ENCODE data around the gene UPF2. TPM values are rescaled to one million over a fixed set of nuclear protein-coding genes. Genes with fewer than 3 reads are reported as not detected.

Gene UPF2
- polyA plus RNA-seq (2012; ENCODE audit: insufficient read depth, insufficient read length, low read depth) = 13.3 TPM

GRCh38 chr10:12042797-12043651 lies at the start of gene UPF2:
TSS of gene UPF2 (minus strand) at chr10:12042809. CDS start at chr10:12035423, 7,386 bp downstream.
- Histone ChIP-seq H3K4me3 (ENCODE audit: low read depth, low read length) (peak within 1 kb of the TSS; percentile 91), H3K4me1 (no peaks in the 10 kb centered on the region), H3K36me3 (no peaks in the 10 kb centered on the region), H3K27me3 (no peaks in the 10 kb centered on the region), H3K9me3 (no peaks in the 10 kb centered on the region)
- TF ChIP-seq CTCF (IDR thresholded peaks at IDR 0.05; ENCODE audit: low read depth, low read length) = no peak
- peak; percentile 97 for DNase-seq

DNA sequence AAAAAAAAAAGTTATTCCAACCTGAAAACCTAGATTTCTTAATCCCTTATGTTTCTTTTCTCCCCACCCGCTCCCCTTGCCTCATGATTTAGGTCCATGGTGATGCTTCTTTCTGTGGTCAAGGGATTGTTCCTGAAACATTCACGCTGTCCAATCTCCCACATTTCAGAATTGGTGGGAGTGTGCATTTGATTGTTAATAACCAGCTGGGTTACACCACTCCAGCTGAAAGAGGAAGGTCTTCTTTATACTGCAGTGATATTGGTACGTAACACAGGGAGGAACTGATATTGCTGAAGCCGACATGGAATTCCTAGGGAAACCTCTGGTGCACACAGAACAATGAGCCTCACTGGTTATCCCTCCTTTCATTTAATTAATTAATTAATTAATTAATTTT lies 48.8 kb upstream of the UPF2 start:
- H3K4me1 ChIP-seq = no peaks in the 10 kb centered on the region
- TF ChIP-seq CTCF (IDR thresholded peaks at IDR 0.05; ENCODE audit: low read depth, low read length) = no peak
- no peak for DNase-seq
- no peaks in the 10 kb centered on the region for H3K9me3 ChIP-seq
- H3K36me3 ChIP-seq = peaks cover 46% of the 10 kb centered on the region
- H3K4me3 ChIP-seq (ENCODE audit: low read depth, low read length) = no peak overlapping the region
- no peaks in the 10 kb centered on the region for H3K27me3 ChIP-seq

DNA sequence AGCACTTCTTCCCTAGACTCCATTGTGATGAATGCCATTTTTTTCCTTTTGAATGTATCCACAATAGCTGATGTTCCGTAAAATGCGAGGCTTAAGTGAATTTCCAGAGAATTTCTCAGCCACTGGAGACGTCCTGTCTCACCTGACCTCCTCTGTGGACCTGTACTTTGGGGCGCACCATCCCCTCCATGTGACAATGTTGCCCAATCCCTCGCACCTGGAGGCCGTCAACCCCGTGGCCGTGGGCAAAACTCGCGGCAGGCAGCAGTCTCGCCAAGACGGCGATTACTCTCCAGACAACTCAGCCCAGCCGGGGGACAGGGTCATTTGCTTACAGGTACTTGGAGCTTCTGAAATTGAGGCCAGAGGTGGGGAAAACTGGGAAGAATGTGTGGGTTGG lies 46.3 kb upstream of the UPF2 start:
- H3K36me3 ChIP-seq = peaks cover 52% of the 10 kb centered on the region
- TF ChIP-seq CTCF (IDR thresholded peaks at IDR 0.05; ENCODE audit: low read depth, low read length) = no peak
- no peaks in the 10 kb centered on the region for H3K27me3 ChIP-seq
- no peaks in the 10 kb centered on the region for H3K4me1 ChIP-seq
- no peaks in the 10 kb centered on the region for H3K9me3 ChIP-seq
- no peak for DNase-seq
- no peak overlapping the region for H3K4me3 ChIP-seq (ENCODE audit: low read depth, low read length)

DNA sequence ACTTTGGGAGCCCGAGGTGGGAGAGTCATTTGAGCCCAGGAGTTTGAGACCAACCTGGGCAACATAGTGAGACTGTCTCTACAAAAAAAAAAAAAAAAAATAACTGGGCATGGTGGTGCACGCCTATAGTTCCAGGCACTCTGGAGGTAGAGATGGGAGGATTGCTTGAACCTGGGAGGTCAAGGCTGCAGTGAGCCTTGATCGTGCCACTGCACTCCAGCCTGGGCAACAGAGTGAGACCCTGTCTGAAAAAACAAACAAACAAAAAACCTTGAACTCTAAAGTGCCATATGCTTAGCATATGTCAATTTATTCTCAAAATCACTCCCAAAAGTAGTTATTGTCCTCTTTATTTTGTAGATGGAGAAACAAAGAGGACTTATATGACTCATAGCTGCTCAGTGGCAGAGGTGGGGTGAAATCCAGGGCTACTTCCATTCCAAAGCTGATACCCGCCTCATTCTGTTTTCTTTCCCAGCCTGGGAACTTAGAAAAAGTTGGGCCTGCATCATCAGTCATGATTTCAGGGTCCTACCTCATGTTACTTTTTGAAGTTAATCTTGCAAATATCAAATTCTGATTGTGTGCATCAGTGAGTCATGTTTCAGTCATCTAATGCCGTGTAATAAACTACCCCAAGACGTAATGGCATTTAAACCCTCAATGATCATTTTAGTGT lies 39.4 kb upstream of the UPF2 start:
- H3K9me3 ChIP-seq = no peaks in the 10 kb centered on the region
- no peak for DNase-seq
- H3K4me1 ChIP-seq = no peaks in the 10 kb centered on the region
- TF ChIP-seq CTCF (IDR thresholded peaks at IDR 0.05; ENCODE audit: low read depth, low read length) = no peak
- no peaks in the 10 kb centered on the region for H3K27me3 ChIP-seq
- no peak overlapping the region for H3K4me3 ChIP-seq (ENCODE audit: low read depth, low read length)
- peaks cover 22% of the 10 kb centered on the region for H3K36me3 ChIP-seq

DNA sequence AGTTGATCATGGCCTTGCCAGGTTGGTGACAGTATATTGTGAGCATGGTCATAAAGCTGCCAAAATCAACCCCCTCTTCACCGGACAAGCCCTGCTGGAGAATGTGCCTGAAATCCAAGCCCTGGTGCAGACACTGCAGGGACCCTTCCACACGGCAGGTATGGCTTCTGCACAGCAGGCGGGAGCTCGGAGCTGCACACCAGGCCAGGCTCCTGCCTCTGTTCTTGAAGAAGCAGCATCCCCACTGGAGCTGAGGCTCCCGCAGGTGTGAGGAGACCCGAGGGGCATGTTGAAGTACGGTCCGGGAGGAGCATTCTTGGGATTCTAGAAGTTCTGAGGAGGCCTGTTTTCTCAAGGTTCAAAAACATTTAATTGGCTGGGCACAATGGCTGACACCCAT lies 38.9 kb upstream of the UPF2 start:
- Histone ChIP-seq H3K36me3 (peaks cover 16% of the 10 kb centered on the region), H3K4me1 (no peaks in the 10 kb centered on the region), H3K9me3 (no peaks in the 10 kb centered on the region), H3K27me3 (no peaks in the 10 kb centered on the region), H3K4me3 (ENCODE audit: low read depth, low read length) (no peak overlapping the region)
- DNase-seq = no peak
- TF ChIP-seq CTCF (IDR thresholded peaks at IDR 0.05; ENCODE audit: low read depth, low read length) = no peak
